ENCODE data around the gene DENND5A.
"Not testable (repeated sequence)": the region's sequence is repeated elsewhere in the genome, so short reads cannot be mapped to it uniquely, and the experiment has no call there.

DNA sequence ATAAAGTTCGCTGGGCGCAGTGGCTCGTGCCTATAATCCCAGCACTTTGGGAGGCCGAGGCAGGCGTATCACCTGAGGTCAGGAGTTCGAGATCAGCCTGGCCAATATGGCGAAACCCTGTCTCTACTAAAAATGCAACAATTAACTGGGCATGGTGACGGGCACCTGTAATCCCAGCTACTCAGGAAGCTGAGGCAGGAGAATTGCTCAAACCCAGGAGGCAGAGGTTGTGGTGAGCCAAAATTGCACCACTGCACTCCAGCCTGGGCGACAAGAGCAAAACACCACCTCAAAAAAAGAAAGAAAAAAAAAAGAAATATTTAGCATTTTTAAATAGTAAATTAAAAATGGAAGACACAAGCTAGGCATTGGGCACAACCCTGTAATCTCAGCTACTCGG, 28.9 kb downstream of the DENND5A start:
- TF ChIP-seq POLR2AphosphoS5 (IDR thresholded peaks at IDR 0.05; ENCODE audit: low read depth, low read length); CTCF (IDR thresholded peaks at IDR 0.05): not testable (repeated sequence)

Data from Panc1 (cell line).